ENCODE data around the gene CWH43. TPM values are rescaled to one million over a fixed set of nuclear protein-coding genes. Genes with fewer than 3 reads are reported as not detected.
A peak's percentile ranks its signal among the peaks of the same experiment; 100 is the strongest.

The CWH43 gene
- total and polyA plus RNA-seq, 9 of the 15 experiments (the other 6 are each of a cell fraction or from before 2014, with no cell fraction given), result not detected

GRCh38 chr4:48963042-48963679 lies 22.9 kb upstream of the CWH43 start (continued):
- TF ChIP-seq ZNF592 (IDR thresholded peaks at IDR 0.05), result peak; percentile 49; the same call in 1 of the 2 replicates
- TF ChIP-seq, protein P1, sequence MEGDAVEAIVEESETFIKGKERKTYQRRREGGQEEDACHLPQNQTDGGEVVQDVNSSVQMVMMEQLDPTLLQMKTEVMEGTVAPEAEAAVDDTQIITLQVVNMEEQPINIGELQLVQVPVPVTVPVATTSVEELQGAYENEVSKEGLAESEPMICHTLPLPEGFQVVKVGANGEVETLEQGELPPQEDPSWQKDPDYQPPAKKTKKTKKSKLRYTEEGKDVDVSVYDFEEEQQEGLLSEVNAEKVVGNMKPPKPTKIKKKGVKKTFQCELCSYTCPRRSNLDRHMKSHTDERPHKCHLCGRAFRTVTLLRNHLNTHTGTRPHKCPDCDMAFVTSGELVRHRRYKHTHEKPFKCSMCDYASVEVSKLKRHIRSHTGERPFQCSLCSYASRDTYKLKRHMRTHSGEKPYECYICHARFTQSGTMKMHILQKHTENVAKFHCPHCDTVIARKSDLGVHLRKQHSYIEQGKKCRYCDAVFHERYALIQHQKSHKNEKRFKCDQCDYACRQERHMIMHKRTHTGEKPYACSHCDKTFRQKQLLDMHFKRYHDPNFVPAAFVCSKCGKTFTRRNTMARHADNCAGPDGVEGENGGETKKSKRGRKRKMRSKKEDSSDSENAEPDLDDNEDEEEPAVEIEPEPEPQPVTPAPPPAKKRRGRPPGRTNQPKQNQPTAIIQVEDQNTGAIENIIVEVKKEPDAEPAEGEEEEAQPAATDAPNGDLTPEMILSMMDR (IDR thresholded peaks at IDR 0.05 in 2 of 3, conservative IDR thresholded peaks at IDR 0.05 in 1 of 3; ENCODE audit: insufficient read depth in 2 of 3, low read depth in 1 of 3, low read length in 3 of 3), result peak; percentile 98 to 100 (median 100)
- peak; percentile 49; the same call in 1 of the 2 replicates for TF ChIP-seq MAFK (IDR thresholded peaks at IDR 0.05; ENCODE audit: low read length)
- TF ChIP-seq JUNB (CRISPR knock-in tag; conservative IDR thresholded peaks at IDR 0.05), result no peak
- peak; percentile 89 for TF ChIP-seq DEAF1 (CRISPR knock-in tag; IDR thresholded peaks at IDR 0.05)
- TF ChIP-seq STAG1 (CRISPR knock-in tag; IDR thresholded peaks at IDR 0.05; ENCODE audit: borderline replicate concordance), result peak; percentile 70; the same call in 1 of the 2 replicates
- peak in 2 of 3 experiments; percentile 59 to 82 for TF ChIP-seq YY1 (IDR thresholded peaks at IDR 0.05; ENCODE audit: borderline replicate concordance in 1 of 3, control insufficient read depth in 1 of 3, extremely low read depth in 1 of 3, insufficient read depth in 3 of 3, insufficient read length in 1 of 3, insufficient replicate concordance in 2 of 3, low read depth in 1 of 3, low read length in 2 of 3)
- peak; percentile 53; the same call in 1 of the 2 replicates for TF ChIP-seq MAFF (IDR thresholded peaks at IDR 0.05; ENCODE audit: low read length)
- peak; percentile 67 for TF ChIP-seq KLF16 (IDR thresholded peaks at IDR 0.05)
